A673 (cell line): ENCODE results near the gene LRRC8B. TPM values are rescaled to one million over a fixed set of nuclear protein-coding genes. Genes with fewer than 3 reads are reported as not detected.

ENCODE experiments used
- BruUV-seq: library from RNA; stranded (reverse); fragments of 400-500 nt; replicated peaks from 2 replicates; lab custom pipeline; 2021; lab: Mats Ljungman, UMichigan
- CTCF ChIA-PET: fragments of 300-600 bp; sonication (Branson Sonifier 250); formaldehyde crosslinking; loops from one replicate; lab custom pipeline; 2022; ENCODE audit warnings: antibody characterized with exemption; lab: Charles Lee
- POLR2A ChIA-PET: fragments of 300-600 bp; sonication (Branson Sonifier 250); formaldehyde crosslinking; loops from one replicate; lab custom pipeline; 2022; ENCODE audit warnings: antibody characterized with exemption; ENCODE audit not compliant: low non-redundant PET; lab: Charles Lee
- DNase-seq: peaks from one replicate; pipeline ENCODE4 v3.0.0-alpha.2; 2015; ENCODE audit warnings: low spot score
- H3K27ac ChIP-seq: fragments of 200-600 bp; sonication (generic); 2 replicates; pipeline ENCODE4 v1.5.1; 2016; ENCODE audit warnings: mixed run types, low read depth, mild to moderate bottlenecking, mixed read lengths, antibody characterized with exemption, low read length; ENCODE audit not compliant: poor library complexity, severe bottlenecking
- H3K27me3 ChIP-seq: fragments of 200-600 bp; sonication (generic); replicated peaks from 2 replicates; pipeline ENCODE4 v1.6.1; 2017; ENCODE audit warnings: mixed run types, low read depth, mild to moderate bottlenecking, mixed read lengths, antibody characterized with exemption, low read length; ENCODE audit not compliant: insufficient read depth, poor library complexity
- H3K36me3 ChIP-seq: fragments of 200-600 bp; sonication (generic); 2 replicates; pipeline ENCODE4 v1.6.1; 2016; ENCODE audit warnings: mixed run types, mild to moderate bottlenecking, mixed read lengths, antibody characterized with exemption, low read length; ENCODE audit not compliant: insufficient read depth, poor library complexity, severe bottlenecking
- H3K4me1 ChIP-seq: fragments of 200-600 bp; sonication (generic); 2 replicates; pipeline ENCODE4 v1.6.1; 2017; ENCODE audit warnings: mixed run types, mild to moderate bottlenecking, mixed read lengths, antibody characterized with exemption, low read length; ENCODE audit not compliant: insufficient read depth, poor library complexity, severe bottlenecking
- H3K4me3 ChIP-seq: fragments of 200-600 bp; sonication (generic); 2 replicates; pipeline ENCODE4 v1.5.1; 2016; ENCODE audit warnings: low read depth, mixed run types, mild to moderate bottlenecking, mixed read lengths, low read length; ENCODE audit not compliant: poor library complexity, severe bottlenecking
- H3K9me3 ChIP-seq: fragments of 200-600 bp; sonication (generic); 2 replicates; pipeline ENCODE4 v1.6.1; 2016; ENCODE audit warnings: mixed run types, low read depth, mild to moderate bottlenecking, mixed read lengths, antibody characterized with exemption, low read length; ENCODE audit not compliant: poor library complexity, severe bottlenecking
- EZH2 ChIP-seq: fragments of 200-600 bp; sonication (generic); IDR thresholded peaks from 2 replicates; pipeline ENCODE4 v1.6.1; 2017; ENCODE audit warnings: borderline replicate concordance, low read depth, mild to moderate bottlenecking, mixed read lengths, antibody characterized with exemption, low read length; ENCODE audit not compliant: poor library complexity, severe bottlenecking
- intact Hi-C: fragments of 100-400 bp; cut with micrococcal nuclease; formaldehyde crosslinking; loops from one replicate; pipeline ENCODE4 v1.10.0; 2022; ENCODE audit not compliant: unreplicated experiment
- total RNA-seq: library from RNA; stranded (reverse); gene quantifications from 2 replicates; pipeline ENCODE4 v1.2.3, GENCODE V29; 2021
- TF ChIP-seq, protein P1 (sequence below): fragments of 300-800, 200-600 bp; sonication (generic); conservative IDR thresholded peaks from 2 replicates; pipeline ENCODE4 v1.5.1; 2017; ENCODE audit warnings: low read depth, mild to moderate bottlenecking, antibody characterized with exemption, low read length, moderate library complexity, mixed read lengths

LRRC8B gene
- total RNA-seq, 1 experiment from 2014 or later, result 18.9 TPM

DNA sequence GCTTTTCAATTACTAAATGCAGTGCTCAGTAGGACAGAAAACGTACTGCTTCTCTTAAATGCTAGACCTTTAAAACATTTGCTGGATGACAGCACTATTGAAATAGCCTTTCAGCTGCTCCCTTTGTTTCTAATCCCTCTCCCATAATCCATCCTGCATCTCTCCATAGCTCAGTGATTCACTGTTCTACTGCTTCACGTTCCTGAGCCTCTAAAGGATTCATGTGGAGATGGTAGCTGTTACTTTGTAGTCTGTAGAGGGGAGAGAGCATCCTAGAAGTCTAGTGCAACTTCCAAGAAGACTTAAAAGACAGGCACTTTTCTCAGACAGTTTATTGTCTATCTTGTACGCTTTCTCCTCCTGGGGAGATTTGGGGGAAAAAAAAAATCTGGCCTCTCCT is 51.4 kb downstream of the LRRC8B start:
- DNase-seq, result peak; percentile 35
- H3K4me3 ChIP-seq, result no peak overlapping the region
- H3K27ac ChIP-seq, result no peak overlapping the region
- H3K36me3 ChIP-seq, result no peaks in the 10 kb centered on the region
- H3K4me1 ChIP-seq, result peaks cover 24% of the 10 kb centered on the region
- intact Hi-C loops, result no loop called here
- no peaks in the 10 kb centered on the region for H3K27me3 ChIP-seq
- CTCF ChIA-PET, result no interaction called here
- BruUV-seq, result no TSS peak
- POLR2A ChIA-PET, result no interaction called here
- H3K9me3 ChIP-seq, result no peaks in the 10 kb centered on the region
- TF ChIP-seq EZH2, result no peak
- TF ChIP-seq, protein P1, sequence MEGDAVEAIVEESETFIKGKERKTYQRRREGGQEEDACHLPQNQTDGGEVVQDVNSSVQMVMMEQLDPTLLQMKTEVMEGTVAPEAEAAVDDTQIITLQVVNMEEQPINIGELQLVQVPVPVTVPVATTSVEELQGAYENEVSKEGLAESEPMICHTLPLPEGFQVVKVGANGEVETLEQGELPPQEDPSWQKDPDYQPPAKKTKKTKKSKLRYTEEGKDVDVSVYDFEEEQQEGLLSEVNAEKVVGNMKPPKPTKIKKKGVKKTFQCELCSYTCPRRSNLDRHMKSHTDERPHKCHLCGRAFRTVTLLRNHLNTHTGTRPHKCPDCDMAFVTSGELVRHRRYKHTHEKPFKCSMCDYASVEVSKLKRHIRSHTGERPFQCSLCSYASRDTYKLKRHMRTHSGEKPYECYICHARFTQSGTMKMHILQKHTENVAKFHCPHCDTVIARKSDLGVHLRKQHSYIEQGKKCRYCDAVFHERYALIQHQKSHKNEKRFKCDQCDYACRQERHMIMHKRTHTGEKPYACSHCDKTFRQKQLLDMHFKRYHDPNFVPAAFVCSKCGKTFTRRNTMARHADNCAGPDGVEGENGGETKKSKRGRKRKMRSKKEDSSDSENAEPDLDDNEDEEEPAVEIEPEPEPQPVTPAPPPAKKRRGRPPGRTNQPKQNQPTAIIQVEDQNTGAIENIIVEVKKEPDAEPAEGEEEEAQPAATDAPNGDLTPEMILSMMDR, result no peak

GRCh38 chr1:89578151-89578550 is 53.5 kb downstream of the LRRC8B start:
- TF ChIP-seq EZH2, result no peak
- TF ChIP-seq, protein P1, result no peak
- H3K4me3 ChIP-seq, result no peak overlapping the region
- no peaks in the 10 kb centered on the region for H3K36me3 ChIP-seq
- CTCF ChIA-PET, result no interaction called here
- H3K27me3 ChIP-seq, result no peaks in the 10 kb centered on the region
- no peak for DNase-seq
- no TSS peak for BruUV-seq
- no peak overlapping the region for H3K27ac ChIP-seq
- intact Hi-C loops, result no loop called here
- peaks cover 24% of the 10 kb centered on the region for H3K4me1 ChIP-seq
- POLR2A ChIA-PET, result no interaction called here
- H3K9me3 ChIP-seq, result no peaks in the 10 kb centered on the region

GRCh38 chr1:89578946-89579684 is 54.5 kb downstream of the LRRC8B start:
- intact Hi-C loops, result no loop called here
- TF ChIP-seq, protein P1, result no peak
- no peak for TF ChIP-seq EZH2
- Histone ChIP-seq H3K27ac (no peak overlapping the region), H3K9me3 (no peaks in the 10 kb centered on the region), H3K4me3 (no peak overlapping the region), H3K4me1 (peaks cover 24% of the 10 kb centered on the region), H3K27me3 (no peaks in the 10 kb centered on the region), H3K36me3 (no peaks in the 10 kb centered on the region)
- no peak for DNase-seq
- ChIA-PET CTCF (no interaction called here), POLR2A (no interaction called here)
- BruUV-seq, result no TSS peak
